HL-60 (cell line): Measurements from ENCODE around the gene PIK3C3.
"Not testable (repeated sequence)": the region's sequence is repeated elsewhere in the genome, so short reads cannot be mapped to it uniquely, and the experiment has no call there.

Experiments
- DNase-seq, 2 experiments: peaks; one replicate each; pipeline ENCODE4 v3.0.0-alpha.2; 2010 to 2020; ENCODE audit warnings: low read depth in 1 of 2, low spot score in 1 of 2
- H3K27ac ChIP-seq: fragments of 250-450 bp; sonication (Bioruptor Pico); replicated peaks from 2 replicates; pipeline ENCODE4 v1.5.1; 2020; ENCODE audit warnings: mild to moderate bottlenecking, moderate library complexity
- H3K27me3 ChIP-seq: fragments of 250-450 bp; sonication (Bioruptor Pico); 2 replicates; pipeline ENCODE4 v1.5.1; 2021; ENCODE audit warnings: mild to moderate bottlenecking, moderate library complexity; ENCODE audit not compliant: insufficient read depth, poor library complexity, severe bottlenecking
- H3K4me3 ChIP-seq: replicated peaks from 2 replicates; pipeline ENCODE4 v1.5.1; 2011; ENCODE audit warnings: mild to moderate bottlenecking, control low read depth, low read length; ENCODE audit not compliant: insufficient read depth
- CTCF ChIP-seq: IDR thresholded peaks from one replicate; pipeline ENCODE4 v1.5.1; 2011; ENCODE audit warnings: low read length, control low read depth, inconsistent platforms; ENCODE audit not compliant: insufficient read depth
- GABPA ChIP-seq: IDR thresholded peaks from 2 replicates; pipeline ENCODE4 v1.6.1; 2012; ENCODE audit warnings: low read depth
- POLR2AphosphoS5 ChIP-seq: IDR thresholded peaks from 2 replicates; pipeline ENCODE4 v1.6.1; 2012; ENCODE audit warnings: low read depth
- REST ChIP-seq: IDR thresholded peaks from 2 replicates; pipeline ENCODE4 v1.6.1; 2012; ENCODE audit warnings: low read depth; ENCODE audit not compliant: insufficient replicate concordance
- SPI1 ChIP-seq: IDR thresholded peaks from 2 replicates; pipeline ENCODE4 v1.6.1; 2012; ENCODE audit warnings: low read depth, mild to moderate bottlenecking, borderline replicate concordance

The PIK3C3 gene

DNA sequence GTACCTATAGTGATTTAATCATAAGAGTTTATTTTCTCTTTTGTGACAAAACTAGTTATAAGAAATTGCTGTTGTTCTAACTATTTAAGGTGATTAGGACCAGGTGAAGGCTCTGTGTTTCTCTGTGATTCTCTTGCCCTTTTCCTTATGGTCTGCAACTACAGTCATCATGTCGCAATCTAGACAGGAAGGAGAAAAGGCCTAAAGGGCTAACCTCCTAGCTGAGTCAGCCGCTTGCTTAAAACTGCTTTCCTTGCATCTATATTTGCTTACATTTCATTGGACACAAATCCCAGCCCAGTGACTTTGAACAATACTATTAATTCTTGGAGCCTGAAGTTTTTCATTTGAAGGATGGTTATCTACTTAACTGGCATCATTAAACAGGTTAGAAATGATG is 93.1 kb downstream of the PIK3C3 start:
- TF ChIP-seq CTCF = no peak
- no peak for TF ChIP-seq SPI1
- no peak for TF ChIP-seq GABPA
- TF ChIP-seq POLR2AphosphoS5 = no peak
- no peak for TF ChIP-seq REST
- H3K4me3 ChIP-seq = no peak overlapping the region
- no peak overlapping the region for H3K27ac ChIP-seq
- DNase-seq = peak; percentile 37 to 66
- no peaks in the 10 kb centered on the region for H3K27me3 ChIP-seq

DNA sequence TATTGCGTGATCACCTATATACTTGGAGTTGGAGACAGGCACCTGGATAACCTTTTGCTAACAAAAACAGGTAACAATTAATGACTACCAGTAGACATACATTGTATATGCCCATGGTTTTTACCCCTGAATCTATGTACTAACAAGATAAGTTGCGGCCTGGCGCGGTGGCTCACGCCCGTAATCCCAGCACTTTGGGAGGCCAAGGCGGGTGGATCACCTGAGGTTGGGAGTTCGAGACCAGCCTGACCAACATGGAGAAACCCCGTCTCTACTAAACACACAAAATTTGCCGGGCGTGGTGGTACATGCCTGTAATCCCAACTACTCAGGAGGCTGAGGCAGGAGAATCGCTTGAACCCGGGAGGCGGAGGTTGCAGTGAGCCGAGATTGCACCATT is 94.5 kb downstream of the PIK3C3 start:
- not testable (repeated sequence) for H3K27ac ChIP-seq, DNase-seq, H3K27me3 ChIP-seq, H3K4me3 ChIP-seq

DNA sequence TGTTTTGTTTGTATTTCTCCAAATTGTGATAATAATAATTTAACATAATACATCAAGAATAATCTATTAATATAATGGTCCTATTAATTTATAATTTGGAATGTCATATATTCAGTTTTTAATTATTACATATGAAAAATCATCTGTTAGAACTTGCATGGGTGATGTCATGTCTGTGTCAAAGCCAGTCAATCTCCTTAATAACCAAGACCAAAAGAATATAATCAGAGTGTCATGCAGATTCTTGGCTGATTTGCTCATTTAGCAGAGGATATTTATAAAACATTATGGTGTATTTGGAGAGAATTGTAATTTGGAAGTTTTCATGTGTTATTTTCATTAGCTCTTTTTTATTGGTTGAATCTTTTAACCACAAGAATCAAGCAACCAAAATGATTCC is 96.4 kb downstream of the PIK3C3 start:
- TF ChIP-seq CTCF (no peak), POLR2AphosphoS5 (no peak), GABPA (no peak), SPI1 (no peak), REST (no peak)
- no peak overlapping the region for H3K4me3 ChIP-seq
- no peak for DNase-seq
- H3K27ac ChIP-seq = no peak overlapping the region
- no peaks in the 10 kb centered on the region for H3K27me3 ChIP-seq

DNA sequence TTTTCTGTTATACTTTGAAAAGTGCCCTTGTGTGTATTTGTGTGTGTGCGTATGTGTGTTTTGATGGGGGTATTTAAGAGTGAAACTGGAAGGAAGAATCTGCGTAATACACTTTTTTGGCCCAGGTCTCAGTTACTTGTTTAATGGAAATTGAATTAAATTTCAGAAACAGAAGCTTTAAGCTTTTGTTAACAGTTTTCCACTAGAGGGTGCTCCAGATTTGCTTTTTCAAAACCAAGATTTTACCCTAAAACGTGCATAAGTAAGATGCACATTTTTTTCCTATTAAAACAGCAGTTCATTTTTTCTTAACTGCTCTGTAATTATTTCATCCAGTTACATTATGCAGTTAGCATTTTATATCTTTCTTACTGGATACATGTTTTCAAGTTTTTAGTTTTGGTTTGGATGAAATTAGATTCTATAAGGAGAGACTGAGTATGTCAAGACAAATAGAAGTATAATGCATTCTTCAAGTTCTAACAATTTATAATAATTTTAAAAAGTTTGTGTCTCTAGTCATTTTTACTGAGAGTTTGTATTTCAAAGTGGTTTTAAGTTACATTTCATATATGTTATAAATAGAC is 97.2 kb downstream of the PIK3C3 start:
- Histone ChIP-seq H3K27me3 (no peaks in the 10 kb centered on the region), H3K27ac (no peak overlapping the region), H3K4me3 (no peak overlapping the region)
- no peak for DNase-seq
- no peak for TF ChIP-seq POLR2AphosphoS5
- peak; percentile 22 for TF ChIP-seq CTCF
- TF ChIP-seq GABPA = no peak
- TF ChIP-seq REST = no peak
- no peak for TF ChIP-seq SPI1
